Measurements from ENCODE around the gene USP3.

GRCh38 chr15:63601026-63601703 lies 96.8 kb downstream of the USP3 start:
- TF ChIP-seq CTCF (IDR thresholded peaks at IDR 0.05; ENCODE audit: extremely low read depth in 1 of 2, insufficient read depth in 1 of 2, low read depth in 1 of 2, low read length in 2 of 2) = no peak
- no peak for TF ChIP-seq POLR2AphosphoS5 (IDR thresholded peaks at IDR 0.05; ENCODE audit: insufficient read depth, low read depth, low read length)
- TF ChIP-seq POLR2A (IDR thresholded peaks at IDR 0.05; ENCODE audit: low read depth, low read length) = no peak
- TF ChIP-seq EZH2 (IDR thresholded peaks at IDR 0.05; ENCODE audit: borderline replicate concordance, low read depth, low read length, severe bottlenecking) = no peak
- no peak for TF ChIP-seq MYC (IDR thresholded peaks at IDR 0.05; ENCODE audit: low read depth, low read length)

All from endothelial cell of umbilical vein (primary cell).